RWPE1 (cell line): ENCODE measurements around the gene ADD2.

Experiments used
- CTCF ChIA-PET: fragments of 350-600 bp; sonication (Branson Sonifier 250); formaldehyde crosslinking; extraction: SDS; loops from one replicate; lab custom pipeline; 2021; lab: Yijun Ruan, JAX
- POLR2A ChIA-PET: fragments of 400-600 bp; formaldehyde crosslinking; extraction: SDS; loops from one replicate; lab custom pipeline; 2020; ENCODE audit warnings: antibody characterized with exemption; ENCODE audit not compliant: low non-redundant PET; lab: Yijun Ruan, JAX
- DNase-seq: peaks from one replicate; pipeline ENCODE4 v3.0.0; 2012; ENCODE audit warnings: low spot score
- H3K27ac ChIP-seq: fragments of 450-650 bp; 2 replicates; pipeline ENCODE4 v1.5.1; 2017
- TF ChIP-seq, protein P1 (sequence below): fragments of 450-650 bp; conservative IDR thresholded peaks from 2 replicates; pipeline ENCODE4 v1.5.1; 2017; ENCODE audit warnings: low read depth, mild to moderate bottlenecking

Gene ADD2

DNA sequence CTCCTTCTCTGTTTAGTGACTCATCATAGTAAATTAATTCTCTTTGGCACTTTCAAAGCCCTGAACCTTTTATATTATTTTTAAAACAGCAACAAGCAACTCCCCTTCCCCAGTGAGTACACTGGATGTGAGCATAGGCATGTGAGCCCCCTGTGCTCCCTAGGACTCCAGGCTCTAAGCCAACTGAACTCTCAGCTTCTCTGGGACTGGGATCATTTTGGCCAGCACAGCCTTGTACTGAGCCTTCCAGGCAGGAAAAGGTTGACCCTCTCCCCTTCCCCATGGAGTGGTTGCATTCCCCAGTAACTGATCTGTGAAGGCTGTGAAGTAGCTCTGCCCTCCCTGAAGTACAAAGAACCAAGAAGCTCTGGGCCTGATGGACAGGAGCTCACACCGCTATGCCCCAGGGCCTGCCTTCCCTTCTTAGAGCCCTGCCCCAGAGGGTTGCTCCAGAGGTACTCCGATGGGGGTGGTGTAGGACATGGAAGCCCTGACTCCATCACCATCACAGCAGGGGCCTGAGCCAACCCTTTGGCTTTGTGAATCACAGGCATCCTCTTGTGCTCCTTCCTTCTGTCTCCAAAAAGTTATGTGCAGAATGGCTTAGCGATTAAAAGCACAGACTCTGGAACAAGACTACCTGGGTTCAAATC, 57.8 kb downstream of the ADD2 start:
- CTCF ChIA-PET, result no interaction called here
- TF ChIP-seq, protein P1, sequence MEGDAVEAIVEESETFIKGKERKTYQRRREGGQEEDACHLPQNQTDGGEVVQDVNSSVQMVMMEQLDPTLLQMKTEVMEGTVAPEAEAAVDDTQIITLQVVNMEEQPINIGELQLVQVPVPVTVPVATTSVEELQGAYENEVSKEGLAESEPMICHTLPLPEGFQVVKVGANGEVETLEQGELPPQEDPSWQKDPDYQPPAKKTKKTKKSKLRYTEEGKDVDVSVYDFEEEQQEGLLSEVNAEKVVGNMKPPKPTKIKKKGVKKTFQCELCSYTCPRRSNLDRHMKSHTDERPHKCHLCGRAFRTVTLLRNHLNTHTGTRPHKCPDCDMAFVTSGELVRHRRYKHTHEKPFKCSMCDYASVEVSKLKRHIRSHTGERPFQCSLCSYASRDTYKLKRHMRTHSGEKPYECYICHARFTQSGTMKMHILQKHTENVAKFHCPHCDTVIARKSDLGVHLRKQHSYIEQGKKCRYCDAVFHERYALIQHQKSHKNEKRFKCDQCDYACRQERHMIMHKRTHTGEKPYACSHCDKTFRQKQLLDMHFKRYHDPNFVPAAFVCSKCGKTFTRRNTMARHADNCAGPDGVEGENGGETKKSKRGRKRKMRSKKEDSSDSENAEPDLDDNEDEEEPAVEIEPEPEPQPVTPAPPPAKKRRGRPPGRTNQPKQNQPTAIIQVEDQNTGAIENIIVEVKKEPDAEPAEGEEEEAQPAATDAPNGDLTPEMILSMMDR, result no peak
- H3K27ac ChIP-seq, result no peak overlapping the region
- POLR2A ChIA-PET, result no interaction called here
- no peak for DNase-seq

DNA sequence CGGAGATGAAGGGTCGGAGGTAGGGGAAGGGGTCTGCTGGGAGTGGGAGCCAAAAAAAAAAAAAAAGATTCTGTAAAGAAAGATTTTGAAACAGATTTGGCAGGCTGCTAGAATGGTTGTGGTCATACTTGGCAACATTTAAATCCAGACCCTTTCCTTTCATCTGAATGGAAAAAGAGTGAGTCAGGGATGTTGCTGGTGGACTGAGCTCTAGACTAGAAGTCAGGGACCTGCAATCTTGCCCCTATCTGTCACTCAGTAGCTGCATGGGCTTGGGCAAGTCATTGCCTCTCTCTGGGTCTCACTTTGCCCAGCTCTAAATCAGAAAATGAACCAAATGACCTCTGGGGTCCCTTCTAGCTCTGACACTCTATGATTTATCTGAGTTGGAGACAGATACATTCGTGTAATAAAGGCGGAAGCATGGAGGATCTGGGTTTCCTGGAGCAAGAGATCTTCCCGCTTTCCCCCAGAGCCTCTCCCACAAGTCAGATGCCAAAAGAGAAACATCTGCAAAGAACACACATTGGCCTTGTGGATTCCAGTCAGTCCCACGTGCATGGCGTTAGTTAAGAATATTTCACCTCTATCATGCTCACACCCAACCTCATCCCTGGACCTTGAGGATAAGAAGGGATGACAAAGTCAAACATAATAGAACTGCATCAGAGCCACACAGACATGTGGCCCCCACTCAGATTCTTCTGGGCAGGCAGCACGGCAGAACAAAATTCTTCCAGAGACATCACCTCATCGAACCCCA, 58.5 kb downstream of the ADD2 start:
- H3K27ac ChIP-seq, result no peak overlapping the region
- DNase-seq, result no peak
- ChIA-PET POLR2A (no interaction called here), CTCF (interaction anchor here (0.6 kb wide), 1 partner anchor 107 kb away, joined by 3 read pairs; no protein-coding TSS in a partner anchor)
- TF ChIP-seq, protein P1, result no peak

DNA sequence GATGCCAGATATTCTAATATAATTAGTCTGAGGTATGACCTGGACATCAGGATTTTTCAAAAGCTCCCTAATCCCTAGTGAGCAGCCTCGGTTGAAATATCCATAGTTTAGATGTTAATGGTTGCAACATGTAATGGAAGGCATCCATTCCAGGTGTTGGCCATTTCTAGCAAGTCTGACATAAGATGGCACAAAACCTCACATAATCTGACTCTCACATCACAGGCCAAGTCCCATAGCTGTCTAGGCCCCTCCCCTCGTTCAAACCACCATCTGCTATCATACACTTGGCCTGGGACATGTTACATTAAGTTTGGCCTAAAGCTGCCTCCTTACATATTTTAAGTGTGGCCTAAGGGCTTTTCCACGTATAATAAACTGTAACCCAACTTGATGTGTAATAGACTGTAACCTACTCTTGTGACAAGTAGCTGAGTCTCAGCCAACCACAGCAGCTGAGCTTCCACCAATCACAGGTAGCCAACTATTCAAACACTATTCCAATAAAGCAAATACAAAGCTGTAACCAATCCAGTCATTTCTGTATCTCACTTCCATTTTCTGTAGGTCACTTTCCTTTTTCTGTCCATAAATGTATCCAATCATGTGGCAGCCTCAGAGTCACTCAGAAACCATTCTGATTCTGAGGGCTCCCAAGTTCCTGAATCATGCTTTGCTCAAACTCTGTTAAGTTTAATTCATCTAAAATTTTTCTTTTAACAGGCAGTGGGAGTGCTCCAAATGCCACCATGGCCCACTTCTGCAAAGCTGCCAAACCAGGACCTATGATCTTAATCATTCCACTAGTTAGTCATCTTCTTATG, 59.4 kb downstream of the ADD2 start:
- CTCF ChIA-PET, result interaction anchor here (0.6 kb wide), 1 partner anchor 108 kb away, joined by 3 read pairs; no protein-coding TSS in a partner anchor
- no peak overlapping the region for H3K27ac ChIP-seq
- POLR2A ChIA-PET, result no interaction called here
- TF ChIP-seq, protein P1, result no peak
- DNase-seq, result no peak

DNA sequence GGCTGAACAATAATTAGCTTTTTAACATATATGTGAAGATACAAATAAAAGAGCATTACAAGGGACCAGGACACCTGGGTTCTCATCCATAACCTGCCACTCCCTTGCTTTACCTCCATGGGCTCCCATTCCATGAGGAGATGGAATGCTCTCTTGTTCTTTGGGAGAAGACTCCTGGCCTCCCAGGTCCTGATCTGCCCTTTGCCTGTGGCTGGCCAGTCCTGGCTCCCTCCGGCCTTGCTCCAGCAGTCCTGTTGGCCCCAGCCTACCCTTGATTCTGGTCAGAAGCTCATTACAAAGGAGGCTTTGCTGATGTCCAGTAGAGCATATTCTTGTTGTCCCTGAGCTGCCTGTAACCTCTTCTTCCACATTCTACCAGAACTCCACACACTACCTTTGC, 60.3 kb downstream of the ADD2 start:
- no peak for DNase-seq
- ChIA-PET POLR2A (no interaction called here), CTCF (interaction anchor here (0.6 kb wide), 1 partner anchor 82 kb away, joined by 3 read pairs; no protein-coding TSS in a partner anchor)
- H3K27ac ChIP-seq, result no peak overlapping the region
- TF ChIP-seq, protein P1, result no peak

DNA sequence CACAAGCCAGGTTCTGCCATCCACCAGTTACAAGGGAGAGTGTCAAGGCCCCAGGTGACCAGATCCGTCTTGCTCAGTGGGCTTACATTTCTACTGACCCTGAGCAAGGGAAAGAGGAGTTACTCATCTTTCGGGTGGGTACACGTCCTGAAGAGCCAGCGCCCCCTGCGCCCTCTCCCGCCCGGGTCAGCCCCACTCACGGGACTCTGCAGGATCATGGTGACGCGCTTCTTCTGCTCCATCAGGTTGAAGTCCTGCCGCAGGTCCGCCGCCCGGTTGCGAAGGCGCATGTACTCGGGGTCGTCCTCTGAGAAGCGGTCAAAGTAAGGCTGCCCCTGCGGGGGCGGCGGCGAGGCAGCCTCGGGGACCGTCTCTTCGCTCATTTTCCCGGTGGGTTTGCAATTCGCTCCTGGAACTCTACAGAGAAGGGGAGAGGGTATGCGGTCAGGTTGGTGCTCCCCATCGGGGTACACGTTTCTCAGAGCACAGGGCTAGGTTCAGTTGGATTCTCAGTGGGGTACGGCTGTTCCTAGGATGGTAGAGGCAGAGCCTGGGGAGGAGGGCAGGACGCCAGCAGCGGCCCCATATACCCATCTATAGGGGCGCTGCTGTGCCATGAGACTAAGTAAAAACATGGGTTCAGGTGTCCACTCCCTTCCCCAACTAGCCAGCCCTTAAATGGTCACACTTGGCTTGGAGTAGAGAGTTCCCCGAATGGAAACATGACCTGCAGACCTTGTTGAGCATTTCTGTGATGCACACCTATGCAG, 61.8 kb downstream of the ADD2 start:
- TF ChIP-seq, protein P1, result no peak
- POLR2A ChIA-PET, result no interaction called here
- CTCF ChIA-PET, result no interaction called here
- no peak overlapping the region for H3K27ac ChIP-seq
- DNase-seq, result no peak
